Liver (tissue), 9 donors: Measurements from ENCODE around the gene CHPT1. TPM values are rescaled to one million over a fixed set of nuclear protein-coding genes. Genes with fewer than 3 reads are reported as not detected.

Source experiments
- DNase-seq: peaks from one replicate; pipeline ENCODE4 v3.0.0-alpha.2; 2017; ENCODE audit warnings: low spot score
- H3K27ac ChIP-seq, 2 donors: one replicate each; pipeline ENCODE4 v1.7.0; 2013; ENCODE audit warnings: inconsistent platforms in 2 of 2, low read length in 2 of 2, control low read depth in 1 of 2, low read depth in 1 of 2, mild to moderate bottlenecking in 1 of 2
- H3K27me3 ChIP-seq, 4 donors: one replicate each; pipeline versions ENCODE4 v1.6.1 to v1.7.0; 2013; ENCODE audit warnings: low read length in 3 of 4, inconsistent platforms in 1 of 4, mild to moderate bottlenecking in 1 of 4, moderate library complexity in 1 of 4; ENCODE audit not compliant: control insufficient read depth in 4 of 4, insufficient read depth in 4 of 4
- H3K36me3 ChIP-seq, 4 donors: one replicate each; pipeline versions ENCODE4 v1.6.1 to v1.7.0; 2013; ENCODE audit warnings: low read length in 3 of 4, mild to moderate bottlenecking in 3 of 4, low read depth in 1 of 4, moderate library complexity in 1 of 4; ENCODE audit not compliant: control insufficient read depth in 4 of 4, insufficient read depth in 3 of 4
- H3K4me1 ChIP-seq, 4 donors: one replicate each; pipeline versions ENCODE4 v1.6.1 to v1.7.0; 2013; ENCODE audit warnings: low read length in 3 of 4, mild to moderate bottlenecking in 3 of 4, moderate library complexity in 1 of 4; ENCODE audit not compliant: control insufficient read depth in 4 of 4, insufficient read depth in 4 of 4
- H3K4me3 ChIP-seq, 3 donors: one replicate each; pipeline versions ENCODE4 v1.6.1 to v1.7.0; 2013; ENCODE audit warnings: low read length in 3 of 3, control low read depth in 1 of 3, low read depth in 1 of 3, mild to moderate bottlenecking in 1 of 3
- H3K9ac ChIP-seq, 2 donors: one replicate each; pipeline ENCODE4 v1.7.0; 2013; ENCODE audit warnings: low read length in 2 of 2, mild to moderate bottlenecking in 2 of 2, moderate library complexity in 2 of 2, control low read depth in 1 of 2, low read depth in 1 of 2
- H3K9me3 ChIP-seq, 4 donors: one replicate each; pipeline versions ENCODE4 v1.6.1 to v1.7.0; 2013; ENCODE audit warnings: low read length in 3 of 4; ENCODE audit not compliant: control insufficient read depth in 4 of 4
- ATF3 ChIP-seq: IDR thresholded peaks from 2 replicates; pipeline ENCODE4 v1.6.1; 2016; ENCODE audit warnings: antibody characterized with exemption
- CTCF ChIP-seq: fragments of 150-350 bp; IDR thresholded peaks from 2 replicates; pipeline ENCODE4 v1.5.1; 2017; ENCODE audit warnings: improper control_type of control experiment, low read depth, low read length; ENCODE audit not compliant: missing input control
- EGR1 ChIP-seq, 2 donors: IDR thresholded peaks; 2 replicates each; pipeline ENCODE4 v1.6.1; 2016 to 2018; ENCODE audit warnings: antibody characterized with exemption in 2 of 2, low read depth in 2 of 2
- FOXA1 ChIP-seq: IDR thresholded peaks from 2 replicates; pipeline ENCODE4 v1.6.1; 2016; ENCODE audit warnings: antibody characterized with exemption
- FOXA2 ChIP-seq: IDR thresholded peaks from 2 replicates; pipeline ENCODE4 v1.6.1; 2016; ENCODE audit warnings: antibody characterized with exemption
- GABPA ChIP-seq, 2 donors: IDR thresholded peaks in 1 of 2; conservative IDR thresholded peaks in 1 of 2; 2 replicates each; pipeline ENCODE4 v1.6.1; 2016; ENCODE audit warnings: antibody characterized with exemption in 2 of 2, mild to moderate bottlenecking in 1 of 2, moderate library complexity in 1 of 2
- HNF4A ChIP-seq, 2 donors: conservative IDR thresholded peaks; 2 replicates each; pipeline ENCODE4 v1.6.1; 2016; ENCODE audit warnings: antibody characterized with exemption in 2 of 2, mild to moderate bottlenecking in 2 of 2
- HNF4G ChIP-seq: IDR thresholded peaks from 2 replicates; pipeline ENCODE4 v1.6.1; 2016; ENCODE audit warnings: antibody characterized with exemption
- JUND ChIP-seq, 2 donors: IDR thresholded peaks; 2 replicates each; pipeline ENCODE4 v1.6.1; 2016; ENCODE audit warnings: antibody characterized with exemption in 2 of 2
- MAX ChIP-seq: IDR thresholded peaks from 2 replicates; pipeline ENCODE4 v1.6.1; 2016; ENCODE audit warnings: antibody characterized with exemption
- NR2F2 ChIP-seq: IDR thresholded peaks from 2 replicates; pipeline ENCODE4 v1.6.1; 2016; ENCODE audit warnings: antibody characterized with exemption
- RAD21 ChIP-seq, 2 donors: IDR thresholded peaks; 2 replicates each; pipeline ENCODE4 v1.6.1; 2016; ENCODE audit warnings: antibody characterized with exemption in 2 of 2, mild to moderate bottlenecking in 2 of 2
- REST ChIP-seq: IDR thresholded peaks from 2 replicates; pipeline ENCODE4 v1.6.1; 2016; ENCODE audit warnings: antibody characterized with exemption, mild to moderate bottlenecking
- RXRA ChIP-seq, 2 donors: IDR thresholded peaks; 2 replicates each; pipeline ENCODE4 v1.6.1; 2017 to 2018; ENCODE audit warnings: antibody characterized with exemption in 2 of 2, mild to moderate bottlenecking in 1 of 2
- SP1 ChIP-seq: IDR thresholded peaks from 2 replicates; pipeline ENCODE4 v1.6.1; 2018; ENCODE audit warnings: antibody characterized with exemption, mild to moderate bottlenecking
- TAF1 ChIP-seq: conservative IDR thresholded peaks from 2 replicates; pipeline ENCODE4 v1.6.1; 2016; ENCODE audit warnings: antibody characterized with exemption, mild to moderate bottlenecking
- YY1 ChIP-seq: IDR thresholded peaks from 2 replicates; pipeline ENCODE4 v1.6.1; 2016; ENCODE audit warnings: antibody characterized with exemption, mild to moderate bottlenecking
- ZBTB33 ChIP-seq: IDR thresholded peaks from 2 replicates; pipeline ENCODE4 v1.6.1; 2016; ENCODE audit warnings: antibody characterized with exemption
- WGBS: extraction: QIAGEN DNeasy Blood & Tissue Kit; methylation state at CpG from one replicate; pipeline ENCODE4 v1.1.7; 2013; 5-methylcytosine and 5-hydroxymethylcytosine counted together
- polyA plus RNA-seq, 2 donors: library from polyadenylated mRNA; stranded (reverse) in 1 of 2; unstranded in 1 of 2; fragments of 200-250 nt in 1 of 2; fragments of >200 nt in 1 of 2; fragmentation: Nextera tagmentation in 1 of 2; extraction: Ambion mirVana in 1 of 2; gene quantifications; one replicate each; pipeline versions ENCODE4 v1.2.1 to v1.2.3, GENCODE V29; 2013 to 2015
- total RNA-seq, 2 donors: library from RNA; depleted of rRNA; stranded (reverse); fragments of >200 nt; gene quantifications; one replicate each; pipeline ENCODE4 v1.2.3, GENCODE V29; 2014
- donor health status: healthy.
- donor health status: healthy.
- donor health status: healthy.
- donor health status: healthy.
- donor health status: healthy.

Gene CHPT1
- total and polyA plus RNA-seq, 4 donors = 51.5 to 96.6 (median 61.7) TPM

- H3K4me1 ChIP-seq = no peaks in the 10 kb centered on the region
- no peak for TF ChIP-seq YY1
- no peak for TF ChIP-seq CTCF
- TF ChIP-seq MAX = no peak
- no peak for TF ChIP-seq TAF1
- TF ChIP-seq JUND (IDR thresholded peaks at IDR 0.05) = no peak
- no peak for TF ChIP-seq ATF3
- no peak for TF ChIP-seq ZBTB33
- TF ChIP-seq RXRA (IDR thresholded peaks at IDR 0.05) = no peak
- TF ChIP-seq REST = no peak
- TF ChIP-seq NR2F2 = no peak
- no peak for TF ChIP-seq RAD21 (IDR thresholded peaks at IDR 0.05)
- no peak for TF ChIP-seq HNF4A (conservative IDR thresholded peaks at IDR 0.05)
- TF ChIP-seq EGR1 (IDR thresholded peaks at IDR 0.05; ENCODE audit: low read depth in 2 of 2) = no peak
- TF ChIP-seq FOXA2 = no peak
- no peak for TF ChIP-seq FOXA1
- TF ChIP-seq HNF4G = no peak
- TF ChIP-seq GABPA (IDR thresholded peaks at IDR 0.05 in 1 of 2, conservative IDR thresholded peaks at IDR 0.05 in 1 of 2) = no peak
- no peak for TF ChIP-seq SP1
- no peaks in the 10 kb centered on the region for H3K9me3 ChIP-seq
- no peak for DNase-seq
- H3K27me3 ChIP-seq = no peaks in the 10 kb centered on the region
- 69% methylated on average over 2 of the region's 2 CpGs for WGBS
- H3K4me3 ChIP-seq = no peak overlapping the region
- H3K9ac ChIP-seq = no peak overlapping the region
- no peak overlapping the region for H3K27ac ChIP-seq
- peaks cover 0 to 2% (median 0%) of the 10 kb centered on the region in 4 donors for H3K36me3 ChIP-seq
These were observed 78.4 kb downstream of the CHPT1 start for GRCh38 chr12:101775816-101776215.
